ENCODE measurements around the gene SCARB1.

DNA sequence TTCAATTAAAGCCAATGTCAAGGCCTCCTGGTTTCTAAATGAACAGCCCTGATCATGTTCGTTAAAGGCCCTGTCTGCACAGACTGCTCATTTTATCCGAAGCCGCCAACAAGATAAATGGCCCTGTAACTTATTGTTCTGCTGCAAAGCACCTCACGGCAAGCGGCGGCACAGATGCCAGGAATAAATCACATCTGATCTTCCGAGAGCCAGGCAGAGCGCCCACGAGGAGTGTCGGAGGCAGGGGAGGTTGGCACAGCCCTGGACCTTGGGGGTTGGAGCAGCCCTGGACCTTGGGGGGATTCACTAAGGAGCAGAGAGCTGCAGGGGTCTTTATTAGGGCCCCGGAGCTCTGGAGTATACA, 110.5 kb downstream of the SCARB1 start:
- TF ChIP-seq, protein P1, sequence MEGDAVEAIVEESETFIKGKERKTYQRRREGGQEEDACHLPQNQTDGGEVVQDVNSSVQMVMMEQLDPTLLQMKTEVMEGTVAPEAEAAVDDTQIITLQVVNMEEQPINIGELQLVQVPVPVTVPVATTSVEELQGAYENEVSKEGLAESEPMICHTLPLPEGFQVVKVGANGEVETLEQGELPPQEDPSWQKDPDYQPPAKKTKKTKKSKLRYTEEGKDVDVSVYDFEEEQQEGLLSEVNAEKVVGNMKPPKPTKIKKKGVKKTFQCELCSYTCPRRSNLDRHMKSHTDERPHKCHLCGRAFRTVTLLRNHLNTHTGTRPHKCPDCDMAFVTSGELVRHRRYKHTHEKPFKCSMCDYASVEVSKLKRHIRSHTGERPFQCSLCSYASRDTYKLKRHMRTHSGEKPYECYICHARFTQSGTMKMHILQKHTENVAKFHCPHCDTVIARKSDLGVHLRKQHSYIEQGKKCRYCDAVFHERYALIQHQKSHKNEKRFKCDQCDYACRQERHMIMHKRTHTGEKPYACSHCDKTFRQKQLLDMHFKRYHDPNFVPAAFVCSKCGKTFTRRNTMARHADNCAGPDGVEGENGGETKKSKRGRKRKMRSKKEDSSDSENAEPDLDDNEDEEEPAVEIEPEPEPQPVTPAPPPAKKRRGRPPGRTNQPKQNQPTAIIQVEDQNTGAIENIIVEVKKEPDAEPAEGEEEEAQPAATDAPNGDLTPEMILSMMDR (IDR thresholded peaks at IDR 0.05) = no peak
- TF ChIP-seq ZFX (IDR thresholded peaks at IDR 0.05; ENCODE audit: borderline replicate concordance) = no peak

Data from 22Rv1 (cell line).